ENCODE measurements around the gene DNAJC12.
"Not testable (repeated sequence)": the region's sequence is repeated elsewhere in the genome, so short reads cannot be mapped to it uniquely, and the experiment has no call there.

The DNAJC12 gene

GRCh38 chr10:67762567-67762966, 75.4 kb downstream of the DNAJC12 start:
- not testable (repeated sequence) for DNase-seq (ENCODE audit: low spot score)

- no peak for DNase-seq (ENCODE audit: low spot score)
Measured at GRCh38 chr10:67760272-67760671, 77.7 kb downstream of the DNAJC12 start.
